Trophoblast cell (in vitro differentiated cells and primary cell): Measurements from ENCODE around the gene PRODH2.

Experiments
- DNase-seq, 2 donors: peaks; one replicate each; pipeline ENCODE4 v3.0.0-alpha.2; 2016
- H2AFZ ChIP-seq: 2 replicates; pipeline ENCODE4 v1.6.1; 2013; ENCODE audit warnings: low read length, moderate library complexity, mild to moderate bottlenecking; ENCODE audit not compliant: insufficient read depth, poor library complexity
- H2AK5ac ChIP-seq: 2 replicates; pipeline ENCODE4 v1.6.1; 2013; ENCODE audit warnings: mild to moderate bottlenecking, low read length
- H2BK120ac ChIP-seq: 2 replicates; pipeline ENCODE4 v1.6.1; 2013; ENCODE audit warnings: low read length, mild to moderate bottlenecking, moderate library complexity; ENCODE audit not compliant: insufficient read depth, poor library complexity
- H2BK12ac ChIP-seq: 2 replicates; pipeline ENCODE4 v1.6.1; 2013; ENCODE audit warnings: mild to moderate bottlenecking, low read length, moderate library complexity
- H2BK5ac ChIP-seq: 2 replicates; pipeline ENCODE4 v1.6.1; 2013; ENCODE audit warnings: low read length, low read depth, moderate library complexity, mild to moderate bottlenecking; ENCODE audit not compliant: poor library complexity
- H3K14ac ChIP-seq: 2 replicates; pipeline ENCODE4 v1.6.1; 2013; ENCODE audit warnings: mild to moderate bottlenecking, low read length
- H3K18ac ChIP-seq: 2 replicates; pipeline ENCODE4 v1.6.1; 2013; ENCODE audit warnings: mild to moderate bottlenecking, low read length
- H3K23ac ChIP-seq: 2 replicates; pipeline ENCODE4 v1.6.1; 2013; ENCODE audit warnings: low read length
- H3K27ac ChIP-seq: 2 replicates; pipeline ENCODE4 v1.5.1; 2013; ENCODE audit warnings: low read depth, mild to moderate bottlenecking, inconsistent platforms, low read length, moderate library complexity
- H3K27me3 ChIP-seq: 2 replicates; pipeline ENCODE4 v1.6.1; 2013; ENCODE audit warnings: inconsistent platforms, mild to moderate bottlenecking, low read length, moderate library complexity; ENCODE audit not compliant: insufficient read depth
- H3K36me3 ChIP-seq, 2 experiments: 1 replicate in 1 of 2; 2 replicates in 1 of 2; pipeline ENCODE4 v1.6.1; 2013; ENCODE audit warnings: low read length in 2 of 2, mild to moderate bottlenecking in 2 of 2, moderate library complexity in 1 of 2; ENCODE audit not compliant: insufficient read depth in 2 of 2, control insufficient read depth in 1 of 2
- H3K4ac ChIP-seq: 2 replicates; pipeline ENCODE4 v1.6.1; 2013; ENCODE audit warnings: low read depth, mild to moderate bottlenecking, low read length, moderate library complexity
- H3K4me1 ChIP-seq, 2 experiments: 1 replicate in 1 of 2; 2 replicates in 1 of 2; pipeline ENCODE4 v1.6.1; 2013; ENCODE audit warnings: low read length in 2 of 2, mild to moderate bottlenecking in 2 of 2, moderate library complexity in 1 of 2; ENCODE audit not compliant: insufficient read depth in 2 of 2, control insufficient read depth in 1 of 2
- H3K4me2 ChIP-seq: 2 replicates; pipeline ENCODE4 v1.6.1; 2013; ENCODE audit warnings: inconsistent platforms, mild to moderate bottlenecking, low read length, moderate library complexity
- H3K4me3 ChIP-seq: 2 replicates; pipeline ENCODE4 v1.5.1; 2013; ENCODE audit warnings: mild to moderate bottlenecking, low read depth, low read length, inconsistent platforms
- H3K79me1 ChIP-seq: one replicate; pipeline ENCODE4 v1.6.1; 2013; ENCODE audit warnings: low read length
- H3K79me2 ChIP-seq: 2 replicates; pipeline ENCODE4 v1.6.1; 2013; ENCODE audit warnings: low read length, mild to moderate bottlenecking; ENCODE audit not compliant: control insufficient read depth, insufficient read depth, poor library complexity
- H3K9ac ChIP-seq: 2 replicates; pipeline ENCODE4 v1.6.1; 2013; ENCODE audit warnings: mild to moderate bottlenecking, low read length
- H3K9me3 ChIP-seq: 2 replicates; pipeline ENCODE4 v1.6.1; 2013; ENCODE audit warnings: low read depth, mild to moderate bottlenecking, control low read depth, inconsistent platforms, low read length; ENCODE audit not compliant: insufficient read depth
- H4K12ac ChIP-seq: 2 replicates; pipeline ENCODE4 v1.6.1; 2013; ENCODE audit warnings: low read depth, mild to moderate bottlenecking, low read length, moderate library complexity
- H4K8ac ChIP-seq: 2 replicates; pipeline ENCODE4 v1.6.1; 2013; ENCODE audit warnings: low read depth, mild to moderate bottlenecking, low read length, moderate library complexity
- H4K91ac ChIP-seq: one replicate; pipeline ENCODE4 v1.6.1; 2013; ENCODE audit warnings: low read depth, mild to moderate bottlenecking, low read length, moderate library complexity
- WGBS: extraction: QIAGEN DNeasy Blood & Tissue Kit; methylation state at CpG from one replicate; pipeline ENCODE4 v1.1.7; 2013; ENCODE audit warnings: missing lambda C conversion rate; ENCODE audit not compliant: insufficient read length, insufficient coverage; ENCODE audit errors: extremely low coverage; 5-methylcytosine and 5-hydroxymethylcytosine counted together

PRODH2 gene

DNA sequence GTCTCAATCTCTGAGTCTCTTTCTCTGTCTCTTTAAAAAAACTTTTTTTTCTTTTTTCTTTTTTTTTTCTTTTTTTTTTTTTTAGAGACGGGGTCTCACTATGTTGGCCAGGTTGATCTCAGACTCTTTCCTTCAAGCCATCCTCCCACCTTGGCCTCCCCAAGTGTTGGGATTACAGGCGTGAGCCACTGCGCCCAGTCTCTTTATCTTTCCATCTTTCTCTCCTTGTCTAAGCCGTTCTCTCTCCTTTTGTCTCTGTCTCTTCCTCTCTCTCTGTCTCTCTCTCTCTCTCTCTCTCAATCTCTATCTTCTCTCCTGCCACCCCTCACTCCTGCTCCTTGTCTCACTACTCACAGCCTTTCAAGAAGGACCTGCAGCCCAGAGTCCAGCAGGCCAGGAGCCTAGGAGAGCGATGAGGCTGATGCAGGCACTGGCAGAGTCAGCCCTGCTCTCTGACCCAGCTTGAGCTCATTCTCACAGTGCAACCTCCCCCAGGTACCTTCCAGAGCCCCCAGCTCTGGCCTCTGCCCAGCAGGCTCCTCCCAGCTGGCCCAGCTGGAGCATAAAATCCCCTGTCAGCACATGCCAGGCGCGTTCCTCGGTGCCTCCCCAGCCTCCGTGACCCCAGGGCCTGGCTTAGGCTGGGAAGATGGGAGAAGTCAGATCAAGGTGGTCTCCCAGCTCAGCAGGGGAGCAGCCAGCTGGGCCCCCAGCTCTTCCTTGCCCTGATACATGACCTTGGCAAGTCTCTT lies 39.6 kb upstream of the PRODH2 start, which contains the start of gene NPHS1:
Gene NPHS1, minus strand, starts transcription at position 476 of the 752 bp plus-strand sequence. CDS start 667 bp downstream, outside the sequence.
- no peaks in the 10 kb centered on the region for H3K79me1 ChIP-seq
- no peak within 1 kb of the TSS for H2AFZ ChIP-seq
- H3K27me3 ChIP-seq = peaks cover 23% of the 10 kb centered on the region
- peaks cover under 1% of the 10 kb centered on the region for H3K9me3 ChIP-seq
- H3K18ac ChIP-seq = no peak within 1 kb of the TSS
- H3K9ac ChIP-seq = no peak within 1 kb of the TSS
- no peak within 1 kb of the TSS for H3K4me2 ChIP-seq
- H2BK120ac ChIP-seq = no peak within 1 kb of the TSS
- peaks cover 0 to 3% of the 10 kb centered on the region in 2 experiments for H3K4me1 ChIP-seq
- H2AK5ac ChIP-seq = no peak within 1 kb of the TSS
- no CpG with 5 or more reads among the region's 9 CpGs for WGBS
- H4K8ac ChIP-seq = no peak within 1 kb of the TSS
- H3K4me3 ChIP-seq = no peak within 1 kb of the TSS
- no peak within 1 kb of the TSS for H3K14ac ChIP-seq
- H2BK5ac ChIP-seq = no peak within 1 kb of the TSS
- no peak within 1 kb of the TSS for H3K27ac ChIP-seq
- no peaks in the 10 kb centered on the region for H3K79me2 ChIP-seq
- H2BK12ac ChIP-seq = no peak within 1 kb of the TSS
- H4K91ac ChIP-seq = no peak within 1 kb of the TSS
- no peak within 1 kb of the TSS for H3K4ac ChIP-seq
- H3K23ac ChIP-seq = no peak within 1 kb of the TSS
- DNase-seq = no peak
- no peaks in the 10 kb centered on the region for H3K36me3 ChIP-seq
- H4K12ac ChIP-seq = no peak within 1 kb of the TSS

DNA sequence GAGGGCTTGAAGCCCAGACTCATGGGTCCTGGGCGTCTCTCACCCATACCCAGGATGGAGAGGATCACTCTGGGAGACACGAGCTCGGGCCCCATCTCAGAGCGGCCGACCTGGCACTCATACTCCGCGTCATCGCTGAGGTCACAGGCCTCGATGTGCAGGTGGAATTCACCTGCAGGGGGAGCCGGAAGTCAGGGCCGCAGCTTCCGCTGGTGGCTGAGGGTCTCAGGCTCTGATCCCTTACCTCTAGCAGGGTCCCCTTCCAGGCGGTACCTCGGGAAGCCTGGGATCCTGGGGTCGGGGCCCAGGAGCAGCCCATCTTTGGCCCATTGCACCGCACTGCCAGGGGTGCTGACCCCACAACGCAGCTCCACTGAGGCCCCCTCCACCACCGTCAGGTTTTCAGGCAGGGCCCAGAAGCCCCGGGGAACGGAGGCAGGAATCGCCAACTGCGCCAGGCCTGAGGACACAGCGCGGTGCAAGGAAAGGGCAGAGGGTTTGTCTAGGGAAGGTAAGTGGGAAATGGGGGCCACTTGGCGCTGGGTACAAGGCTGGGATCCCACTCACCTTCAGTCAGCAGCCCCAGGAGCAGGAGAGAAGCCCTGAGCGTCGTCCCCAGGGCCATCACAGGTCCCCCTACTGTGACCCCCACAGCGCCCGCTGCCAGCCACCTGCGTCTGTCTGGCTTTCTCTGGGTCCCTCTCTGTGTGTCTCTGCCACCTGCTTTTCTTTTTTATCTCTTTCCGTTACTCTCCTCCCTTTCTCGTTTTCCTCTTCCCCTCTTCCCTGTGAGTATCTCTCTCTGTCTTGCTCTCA lies 38.8 kb upstream of the PRODH2 start:
- Histone ChIP-seq H2AK5ac (no peak overlapping the region), H3K14ac (no peak overlapping the region), H3K27ac (no peak overlapping the region), H2BK12ac (no peak overlapping the region), H3K79me1 (no peaks in the 10 kb centered on the region), H3K4ac (no peak overlapping the region), H4K8ac (no peak overlapping the region), H3K4me3 (no peak overlapping the region), H3K18ac (no peak overlapping the region), H3K9ac (no peak overlapping the region), H4K12ac (no peak overlapping the region), H4K91ac (no peak overlapping the region), H3K4me1 (peaks cover 0 to 3% of the 10 kb centered on the region in 2 experiments), H3K9me3 (no peaks in the 10 kb centered on the region), H2BK5ac (no peak overlapping the region), H3K79me2 (no peaks in the 10 kb centered on the region), H3K23ac (no peak overlapping the region), H3K27me3 (peaks cover 16% of the 10 kb centered on the region), H3K36me3 (no peaks in the 10 kb centered on the region), H2BK120ac (no peak overlapping the region), H2AFZ (no peak overlapping the region), H3K4me2 (no peak overlapping the region)
- no CpG with 5 or more reads among the region's 32 CpGs for WGBS
- no peak for DNase-seq

DNA sequence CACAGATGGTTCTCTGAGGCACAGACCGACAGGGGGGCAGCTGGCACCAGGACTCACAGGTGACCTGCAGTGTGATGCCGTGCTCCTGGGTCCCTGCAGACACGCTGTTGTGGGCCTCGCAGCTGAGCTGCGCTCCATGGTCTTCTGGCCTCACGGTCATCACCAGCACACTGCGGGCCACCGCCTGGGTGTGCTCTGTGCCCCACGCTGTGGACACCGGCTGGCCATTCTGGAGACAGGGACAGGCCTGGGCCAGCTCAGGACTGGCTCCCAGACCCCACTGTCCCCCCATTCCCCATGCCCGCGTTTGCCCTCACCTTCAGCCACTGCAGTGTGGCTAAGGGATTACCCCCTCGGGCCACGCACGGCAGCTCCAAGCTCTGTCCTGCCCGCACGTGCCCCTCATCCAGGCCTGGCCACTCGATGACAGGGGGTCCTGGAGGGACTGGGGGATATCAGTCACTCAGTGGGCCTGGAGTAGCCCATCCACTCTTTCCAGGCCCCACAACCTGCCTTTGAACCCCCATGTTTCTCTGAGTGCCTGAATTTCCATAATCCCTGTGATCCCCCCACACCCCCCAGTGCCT lies 36.4 kb upstream of the PRODH2 start:
- H3K23ac ChIP-seq = no peak overlapping the region
- H2AFZ ChIP-seq = no peak overlapping the region
- no peak overlapping the region for H3K4me2 ChIP-seq
- H4K12ac ChIP-seq = no peak overlapping the region
- no peak overlapping the region for H3K18ac ChIP-seq
- peaks cover 22% of the 10 kb centered on the region for H3K27me3 ChIP-seq
- H3K9ac ChIP-seq = no peak overlapping the region
- H3K14ac ChIP-seq = no peak overlapping the region
- no peak for DNase-seq
- H3K9me3 ChIP-seq = peaks cover 8% of the 10 kb centered on the region
- H3K79me2 ChIP-seq = no peaks in the 10 kb centered on the region
- no peak overlapping the region for H2BK120ac ChIP-seq
- H3K4me1 ChIP-seq = peaks cover 3 to 7% of the 10 kb centered on the region in 2 experiments
- no peak overlapping the region for H2AK5ac ChIP-seq
- H3K27ac ChIP-seq = no peak overlapping the region
- H4K91ac ChIP-seq = no peak overlapping the region
- no peaks in the 10 kb centered on the region for H3K36me3 ChIP-seq
- H3K4me3 ChIP-seq = no peak overlapping the region
- no peak overlapping the region for H2BK12ac ChIP-seq
- no peak overlapping the region for H2BK5ac ChIP-seq
- no peaks in the 10 kb centered on the region for H3K79me1 ChIP-seq
- no peak overlapping the region for H4K8ac ChIP-seq
- no peak overlapping the region for H3K4ac ChIP-seq
- no CpG with 5 or more reads among the region's 18 CpGs for WGBS

DNA sequence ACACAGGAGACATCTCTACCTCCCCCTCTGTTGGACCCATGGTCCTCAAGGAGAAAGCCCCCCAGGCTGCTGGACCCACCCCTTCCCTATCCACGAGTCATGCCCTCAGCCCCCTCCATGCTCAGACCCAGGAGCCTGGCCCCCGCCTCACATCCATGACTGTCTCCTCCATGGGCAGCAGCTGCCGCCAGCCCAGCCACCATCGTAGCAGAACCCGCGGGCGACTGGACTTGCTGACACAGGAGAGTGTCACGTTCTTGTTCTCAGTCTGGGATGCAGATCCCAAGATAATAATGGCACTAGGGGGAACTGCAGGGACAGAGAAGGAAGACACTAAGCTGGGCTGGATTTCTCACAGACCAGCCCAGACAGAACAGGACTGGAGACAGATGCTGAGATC lies 35.8 kb upstream of the PRODH2 start:
- Histone ChIP-seq H3K14ac (no peak overlapping the region), H3K18ac (no peak overlapping the region), H3K27ac (no peak overlapping the region), H2BK120ac (no peak overlapping the region), H3K4me2 (no peak overlapping the region), H3K23ac (no peak overlapping the region), H3K4me3 (no peak overlapping the region), H4K91ac (no peak overlapping the region), H3K4ac (no peak overlapping the region), H2AK5ac (no peak overlapping the region), H4K8ac (no peak overlapping the region), H2BK5ac (no peak overlapping the region), H3K27me3 (peaks cover 27% of the 10 kb centered on the region), H3K4me1 (peaks cover 3 to 7% of the 10 kb centered on the region in 2 experiments), H2BK12ac (no peak overlapping the region), H3K79me2 (no peaks in the 10 kb centered on the region), H3K9me3 (peaks cover 12% of the 10 kb centered on the region), H3K9ac (no peak overlapping the region), H4K12ac (no peak overlapping the region), H3K36me3 (no peaks in the 10 kb centered on the region), H2AFZ (no peak overlapping the region), H3K79me1 (no peaks in the 10 kb centered on the region)
- no peak for DNase-seq
- no CpG with 5 or more reads among the region's 8 CpGs for WGBS
